Left lung (tissue), 10 donors: ENCODE measurements around the gene PKDCC. TPM values are rescaled to one million over a fixed set of nuclear protein-coding genes. Genes with fewer than 3 reads are reported as not detected.
A peak's percentile ranks its signal among the peaks of the same experiment; 100 is the strongest.

Experiments used
- ATAC-seq: fragments of 200-7000 bp; cut with Tn5 transposase; one replicate; pipeline ENCODE4 v1.9.1; 2020; ENCODE audit warnings: moderate library complexity
- DNase-seq, 4 donors: peaks; one replicate each; pipeline ENCODE4 v3.0.0-alpha.2; 2013 to 2020
- H3K27ac ChIP-seq, 2 donors: fragments of 200-600 bp; sonication (generic) in 1 of 2; one replicate each; pipeline versions ENCODE4 v1.5.0 to v1.8.0; 2020 to 2021
- H3K27me3 ChIP-seq, 2 donors: fragments of 200-600 bp; sonication (generic) in 1 of 2; one replicate each; pipeline versions ENCODE4 v1.5.0 to v1.8.0; 2020 to 2021
- H3K36me3 ChIP-seq, 2 donors: fragments of 200-600 bp; sonication (generic) in 1 of 2; one replicate each; pipeline versions ENCODE4 v1.5.0 to v1.8.0; 2020 to 2021
- H3K4me1 ChIP-seq, 2 donors: fragments of 200-600 bp; one replicate each; pipeline ENCODE4 v1.8.0; 2021
- H3K4me3 ChIP-seq, 2 donors: fragments of 200-600 bp; sonication (generic) in 1 of 2; one replicate each; pipeline versions ENCODE4 v1.5.0 to v1.8.0; 2020 to 2021; ENCODE audit warnings: mild to moderate bottlenecking in 1 of 2
- H3K9me3 ChIP-seq, 2 donors: fragments of 200-600 bp; sonication (generic) in 1 of 2; one replicate each; pipeline versions ENCODE4 v1.5.0 to v1.8.0; 2020 to 2021
- CTCF ChIP-seq, 2 donors: fragments of 200-600 bp; sonication (generic) in 1 of 2; IDR thresholded peaks; one replicate each; pipeline versions ENCODE4 v1.5.0 to v1.8.0; 2021; ENCODE audit warnings: antibody characterized with exemption in 2 of 2
- intact Hi-C, 2 donors: fragments of 100-400 bp; cut with DNase I; formaldehyde crosslinking; loops; one replicate each; pipeline versions ENCODE4 v1.11.2 to v1.14.2; 2022
- polyA plus RNA-seq, 6 donors: library from polyadenylated mRNA; unstranded; fragments of 120-200 nt; gene quantifications; one replicate each; pipeline ENCODE4 v1.2.1, GENCODE V29; 2013; ENCODE audit not compliant: insufficient read length in 6 of 6
- total RNA-seq, 2 donors: library from RNA; stranded (reverse); fragmentation: NEBNext Ultra II Directional; extraction: Animal tissue kit (Norgen Biotek cat#: 25700); gene quantifications; one replicate each; pipeline ENCODE4 v1.2.1, GENCODE V29; 2021
- donor health status: DM: no; HTN: yes; CAD: no.
- donor health status: DM: no; HTN: no; CAD: no.

PKDCC gene
- total and polyA plus RNA-seq, 8 donors, result 63.1 to 224 (median 129) TPM

- ATAC-seq, result no peak
- no peaks in the 10 kb centered on the region for H3K36me3 ChIP-seq
These were observed 3.9 kb downstream of the PKDCC start for GRCh38 chr2:42051543-42052235.

GRCh38 chr2:42052702-42053481, 5.1 kb downstream of the PKDCC start:
- ATAC-seq (peak; percentile 47), DNase-seq (peak in 1 of 4 donors; percentile 61)
- H3K36me3 ChIP-seq, result peaks cover 0 to 1% of the 10 kb centered on the region in 2 donors
- no peak for TF ChIP-seq CTCF (IDR thresholded peaks at IDR 0.05)
- no peaks in the 10 kb centered on the region for H3K9me3 ChIP-seq
- H3K27me3 ChIP-seq, result peaks cover 0 to 27% of the 10 kb centered on the region in 2 donors
- intact Hi-C loops, result no loop called here
- H3K4me1 ChIP-seq, result peaks cover 0 to 2% of the 10 kb centered on the region in 2 donors
- H3K27ac ChIP-seq, result peak overlapping the region; percentile 33 to 78
- no peak overlapping the region for H3K4me3 ChIP-seq

More at GRCh38 chr2:42051543-42052235, 3.9 kb downstream of the PKDCC start:
- H3K27me3 ChIP-seq, result peaks cover 0 to 38% of the 10 kb centered on the region in 2 donors
- H3K27ac ChIP-seq, result peak overlapping the region in 1 of 2 donors; percentile 78
- H3K4me3 ChIP-seq, result peak overlapping the region in 1 of 2 donors; percentile 45
- intact Hi-C loops, result no loop called here
- peaks cover 7 to 8% of the 10 kb centered on the region in 2 donors for H3K4me1 ChIP-seq
- TF ChIP-seq CTCF (IDR thresholded peaks at IDR 0.05), result no peak
- no peak for DNase-seq
- H3K9me3 ChIP-seq, result no peaks in the 10 kb centered on the region

- DNase-seq (no peak), ATAC-seq (no peak)
- H3K36me3 ChIP-seq, result peaks cover 0 to 5% of the 10 kb centered on the region in 2 donors
- peaks cover 0 to 23% of the 10 kb centered on the region in 2 donors for H3K27me3 ChIP-seq
- H3K4me3 ChIP-seq, result no peak overlapping the region
- no peak for TF ChIP-seq CTCF (IDR thresholded peaks at IDR 0.05)
- intact Hi-C loops, result no loop called here
- peaks cover 0 to 2% of the 10 kb centered on the region in 2 donors for H3K4me1 ChIP-seq
- H3K27ac ChIP-seq, result peak overlapping the region; percentile 33 to 78
- H3K9me3 ChIP-seq, result no peaks in the 10 kb centered on the region
These were observed 5.6 kb downstream of the PKDCC start for GRCh38 chr2:42053482-42053790.

- Histone ChIP-seq H3K27me3 (peaks cover 0 to 17% of the 10 kb centered on the region in 2 donors), H3K36me3 (peaks cover 0 to 5% of the 10 kb centered on the region in 2 donors), H3K9me3 (no peaks in the 10 kb centered on the region), H3K4me1 (peaks cover 0 to 2% of the 10 kb centered on the region in 2 donors), H3K27ac (peak overlapping the region; percentile 16 to 78), H3K4me3 (no peak overlapping the region)
- DNase-seq (no peak), ATAC-seq (no peak)
- no peak for TF ChIP-seq CTCF (IDR thresholded peaks at IDR 0.05)
- intact Hi-C loops, result no loop called here
These were observed 6.2 kb downstream of the PKDCC start for GRCh38 chr2:42053791-42054701.
